ENCODE measurements around the gene SLC35F4.
"Not testable (repeated sequence)": the region's sequence is repeated elsewhere in the genome, so short reads cannot be mapped to it uniquely, and the experiment has no call there.

SLC35F4 gene

GRCh38 chr14:57870686-57871457 lies 5.0 kb upstream of the SLC35F4 start:
- DNase-seq (ENCODE audit: low spot score), result no peak
- no peak for TF ChIP-seq CTCF (IDR thresholded peaks at IDR 0.05; ENCODE audit: extremely low read depth, insufficient read depth, missing control alignments)
- in situ Hi-C loops (cut with MboI; ENCODE audit: low pct_unique_long_range_greater_than_20kb, low sequenced_read_pairs, unreplicated experiment), result no loop called here

GRCh38 chr14:57869617-57870016 lies 3.7 kb upstream of the SLC35F4 start:
- DNase-seq (ENCODE audit: low spot score), result no peak
- in situ Hi-C loops (cut with MboI; ENCODE audit: low pct_unique_long_range_greater_than_20kb, low sequenced_read_pairs, unreplicated experiment), result no loop called here
- TF ChIP-seq CTCF (IDR thresholded peaks at IDR 0.05; ENCODE audit: extremely low read depth, insufficient read depth, missing control alignments), result no peak

- in situ Hi-C loops (cut with MboI; ENCODE audit: low pct_unique_long_range_greater_than_20kb, low sequenced_read_pairs, unreplicated experiment), result no loop called here
- DNase-seq (ENCODE audit: low spot score), result no peak
- TF ChIP-seq CTCF (IDR thresholded peaks at IDR 0.05; ENCODE audit: extremely low read depth, insufficient read depth, missing control alignments), result no peak
Measured at GRCh38 chr14:57866199-57866705, 360 bp upstream of the SLC35F4 start.

GRCh38 chr14:57865066-57865402 lies 858 bp downstream of the SLC35F4 start:
- DNase-seq (ENCODE audit: low spot score), result no peak
- TF ChIP-seq CTCF (IDR thresholded peaks at IDR 0.05; ENCODE audit: extremely low read depth, insufficient read depth, missing control alignments), result no peak
- in situ Hi-C loops (cut with MboI; ENCODE audit: low pct_unique_long_range_greater_than_20kb, low sequenced_read_pairs, unreplicated experiment), result no loop called here

- in situ Hi-C loops (cut with MboI; ENCODE audit: low pct_unique_long_range_greater_than_20kb, low sequenced_read_pairs, unreplicated experiment), result no loop called here
- TF ChIP-seq CTCF (IDR thresholded peaks at IDR 0.05; ENCODE audit: extremely low read depth, insufficient read depth, missing control alignments), result no peak
- DNase-seq (ENCODE audit: low spot score), result no peak
Measured at GRCh38 chr14:57864659-57865058, 1.2 kb downstream of the SLC35F4 start.

GRCh38 chr14:57863471-57863870 lies 2.4 kb downstream of the SLC35F4 start:
- in situ Hi-C loops (cut with MboI; ENCODE audit: low pct_unique_long_range_greater_than_20kb, low sequenced_read_pairs, unreplicated experiment), result no loop called here
- no peak for DNase-seq (ENCODE audit: low spot score)
- no peak for TF ChIP-seq CTCF (IDR thresholded peaks at IDR 0.05; ENCODE audit: extremely low read depth, insufficient read depth, missing control alignments)

GRCh38 chr14:57855666-57856065 lies 10.2 kb downstream of the SLC35F4 start:
- in situ Hi-C loops (cut with MboI; ENCODE audit: low pct_unique_long_range_greater_than_20kb, low sequenced_read_pairs, unreplicated experiment); DNase-seq (ENCODE audit: low spot score): not testable (repeated sequence)
